ENCODE data around the gene C2CD3.

The C2CD3 gene

DNA sequence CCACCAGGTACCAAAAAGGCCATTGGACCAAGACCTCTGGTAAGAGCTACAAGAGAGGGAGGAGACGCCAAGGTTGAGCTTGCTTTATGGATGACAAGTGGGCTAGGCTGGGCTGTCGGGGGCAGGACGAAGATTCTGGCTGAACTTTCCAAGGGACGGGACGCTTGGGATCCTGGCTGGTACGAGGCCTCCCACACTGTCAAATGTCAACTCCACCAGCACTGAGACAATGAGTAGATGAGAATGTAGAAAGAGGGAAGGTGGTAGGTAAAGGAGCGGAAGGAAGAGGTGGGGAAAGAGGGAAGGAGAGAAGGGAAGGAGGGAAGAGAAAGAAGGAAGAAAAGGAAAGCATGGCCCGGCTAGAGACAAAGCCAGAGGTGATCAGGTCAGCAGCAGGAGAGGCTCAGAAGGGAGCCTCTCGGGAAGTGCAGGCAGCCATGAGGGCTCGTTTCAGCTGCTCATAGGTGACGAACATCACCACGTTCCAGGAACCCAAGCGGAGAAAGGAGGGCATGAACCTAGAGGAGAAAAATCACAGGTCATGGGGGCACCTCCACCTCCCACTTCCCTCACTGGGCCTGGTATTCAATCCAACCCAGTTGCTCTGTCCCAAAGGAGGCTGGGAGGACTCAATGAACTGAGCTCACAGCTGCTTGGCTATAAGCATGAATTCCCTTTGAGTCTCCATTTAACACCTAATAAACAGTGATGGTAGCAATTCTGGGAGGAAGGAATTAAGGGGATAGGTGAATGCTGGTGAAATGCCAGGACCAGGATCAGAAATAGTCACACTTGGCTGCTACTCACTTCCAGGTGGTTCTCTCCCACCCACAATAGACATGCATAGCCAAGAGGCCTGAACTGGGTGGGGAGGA lies 196.0 kb downstream of the C2CD3 start:
- no peak for DNase-seq

DNA sequence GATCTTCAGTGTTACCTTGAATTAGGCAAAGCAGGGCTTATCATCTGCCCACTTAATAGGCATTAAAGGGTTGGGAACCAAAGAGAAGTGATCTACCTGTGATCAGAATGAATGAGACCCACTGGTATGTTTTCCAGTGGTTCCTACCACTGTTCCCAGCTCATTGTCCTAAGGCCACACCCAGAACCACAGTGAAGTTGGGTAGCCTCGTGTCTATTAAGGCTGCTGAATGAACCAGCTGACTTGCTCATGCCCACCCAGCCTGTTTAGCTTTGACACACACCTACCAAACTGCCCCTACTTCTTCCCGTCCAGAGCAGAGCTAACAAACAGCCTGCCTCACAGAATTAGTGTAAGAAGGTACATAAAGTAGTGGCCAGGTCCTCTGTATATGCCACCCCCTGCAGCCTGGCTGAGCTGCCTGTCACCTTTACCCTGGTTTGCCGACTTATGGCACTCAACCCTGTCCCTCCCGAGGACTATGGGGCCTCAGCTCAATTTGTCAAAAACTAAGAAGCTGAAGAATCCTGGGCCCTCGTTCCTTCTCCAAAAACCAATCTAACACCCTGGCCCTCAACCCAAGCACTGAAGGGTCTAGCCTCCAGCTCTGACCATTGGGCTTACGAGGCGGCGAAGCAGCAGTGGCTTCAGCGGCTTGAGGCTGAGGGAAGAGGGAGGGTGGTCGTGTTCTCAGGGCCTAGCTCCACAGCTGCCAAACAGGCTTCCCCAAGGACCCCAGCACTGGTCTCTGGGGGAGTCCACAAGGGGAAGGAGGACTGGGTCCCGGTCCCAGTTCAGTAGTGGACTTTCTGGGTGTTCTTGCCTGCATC lies 198.0 kb downstream of the C2CD3 start:
- DNase-seq, result no peak

DNA sequence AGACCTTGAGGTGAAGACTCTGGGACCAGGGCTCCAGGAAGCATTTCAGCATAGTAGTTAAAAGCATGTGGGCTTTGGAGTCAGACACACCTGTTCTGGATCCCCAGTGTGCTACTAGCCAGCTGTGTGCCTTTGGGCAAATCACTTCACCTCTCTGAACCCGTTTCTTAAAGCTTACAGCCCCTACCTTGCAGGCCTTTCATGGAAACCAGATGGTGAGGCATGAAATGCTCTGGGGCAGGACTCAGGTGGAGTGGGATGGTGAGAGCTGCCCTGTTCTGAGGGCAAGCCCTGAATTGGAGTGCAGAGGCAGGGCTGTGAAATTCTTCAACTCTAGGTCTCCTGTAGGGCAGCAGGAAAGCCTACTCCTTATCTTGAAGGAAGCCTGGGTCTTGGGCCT lies 198.6 kb downstream of the C2CD3 start:
- no peak for DNase-seq

DNA sequence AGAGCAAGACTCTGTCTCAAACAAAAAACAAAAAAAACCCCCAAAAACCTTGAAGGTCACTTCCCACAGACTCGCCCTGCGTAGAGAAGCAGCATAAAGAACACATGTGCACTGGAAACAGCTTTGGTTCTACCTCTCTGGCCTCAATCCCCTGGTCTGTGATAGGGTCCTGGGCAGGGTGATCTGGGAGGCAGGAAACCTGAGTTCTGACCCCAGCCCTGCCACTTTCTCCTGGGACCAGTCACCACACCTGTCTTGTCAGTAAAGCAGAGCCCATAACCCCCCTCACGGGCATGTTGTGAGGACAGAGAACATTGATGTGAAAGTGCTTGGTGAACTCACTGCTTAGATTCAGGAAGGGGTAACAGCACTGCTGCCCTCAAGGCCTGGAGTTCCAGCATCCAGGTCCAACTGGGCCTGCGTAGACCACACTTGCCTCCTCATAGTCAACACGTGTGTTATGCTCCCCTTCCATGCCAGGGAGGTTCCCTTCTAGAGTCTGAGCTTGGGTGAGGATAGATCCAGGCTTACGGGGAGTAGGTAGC lies 199.6 kb downstream of the C2CD3 start:
- no peak for DNase-seq

DNA sequence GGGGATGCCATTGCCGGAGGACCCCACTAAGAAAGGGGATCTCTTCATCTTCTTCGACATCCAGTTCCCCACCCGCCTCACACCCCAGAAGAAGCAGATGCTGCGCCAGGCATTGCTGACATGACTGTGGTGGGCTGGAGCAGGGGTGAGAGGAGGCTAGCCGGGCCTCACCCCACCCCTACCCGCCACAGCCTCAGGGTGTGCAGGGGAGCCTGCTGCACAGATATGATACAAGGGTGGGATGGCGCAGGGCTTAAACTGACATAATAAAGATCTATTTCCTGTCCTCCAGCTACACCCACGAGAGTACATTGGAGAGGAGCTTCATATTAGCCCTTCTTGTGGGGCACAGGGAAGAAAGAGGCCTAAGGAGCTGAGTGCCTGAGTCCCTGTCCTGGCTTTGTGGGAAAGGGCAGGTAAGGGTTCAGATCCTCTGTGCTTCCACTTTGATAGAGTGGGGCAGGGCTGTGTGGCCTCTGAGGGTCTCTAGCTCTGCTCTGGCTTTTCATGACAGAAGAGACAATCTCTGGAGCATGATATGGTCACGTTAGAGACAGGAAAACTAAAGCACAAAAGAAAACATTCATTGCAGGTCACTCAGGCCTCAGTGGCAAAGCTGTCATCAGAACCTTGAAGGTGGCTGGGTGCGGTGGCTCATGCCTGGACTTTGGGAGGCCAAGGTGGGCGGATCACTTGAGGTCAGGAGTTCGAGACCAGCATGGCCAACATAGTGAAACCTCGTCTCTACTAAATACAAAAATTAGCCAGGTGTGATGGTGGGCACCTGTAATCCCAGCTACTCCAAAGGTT lies 200.6 kb downstream of the C2CD3 start:
- peak; percentile 18 for DNase-seq

DNA sequence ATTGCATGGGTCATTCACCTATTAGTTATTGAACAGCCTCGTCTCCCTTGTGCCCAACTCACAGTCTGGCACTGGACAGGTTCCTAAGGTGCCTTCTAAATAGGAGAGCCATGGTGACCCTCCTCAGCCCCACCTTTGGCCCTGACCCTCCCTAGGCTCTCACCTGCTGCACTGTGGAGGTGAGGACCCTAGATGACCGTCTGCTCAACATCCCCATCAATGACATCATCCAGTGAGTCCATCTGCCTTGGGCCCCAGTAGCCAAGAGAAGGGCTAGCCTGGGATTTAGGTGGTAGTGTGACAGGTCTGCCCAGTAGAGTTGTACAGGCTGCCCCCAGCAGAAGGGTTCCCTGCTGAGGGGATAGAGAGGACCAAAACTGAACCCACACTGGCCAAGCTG lies 201.7 kb downstream of the C2CD3 start:
- no peak for DNase-seq

DNA sequence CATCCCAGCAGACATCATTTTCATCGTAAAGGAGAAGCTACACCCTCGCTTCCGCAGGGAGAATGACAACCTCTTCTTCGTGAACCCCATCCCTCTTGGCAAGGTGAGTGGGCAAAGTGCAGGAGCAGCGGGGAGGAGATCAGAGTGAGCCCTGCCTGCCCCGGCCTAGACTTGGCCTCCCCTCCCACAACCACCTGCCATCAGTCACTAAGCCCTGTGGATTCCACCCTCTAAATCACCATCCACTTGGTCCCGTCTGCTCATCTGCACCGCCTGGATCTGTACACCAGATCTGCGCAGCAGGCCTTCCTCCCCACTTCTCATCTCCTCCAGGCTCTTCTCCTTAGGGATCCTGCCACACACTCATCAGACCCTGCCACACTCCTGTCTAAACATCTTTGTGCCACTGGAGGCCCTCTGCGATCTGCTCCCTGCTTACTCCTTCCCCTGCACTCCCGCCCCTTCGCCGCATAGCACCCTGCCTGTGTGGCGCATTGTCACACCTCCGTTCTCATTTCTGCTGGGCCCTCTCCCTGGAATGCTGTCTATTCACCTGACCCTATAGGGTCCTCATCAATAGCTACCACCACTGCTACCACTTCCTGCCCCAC lies 202.3 kb downstream of the C2CD3 start:
- DNase-seq, result no peak

DNA sequence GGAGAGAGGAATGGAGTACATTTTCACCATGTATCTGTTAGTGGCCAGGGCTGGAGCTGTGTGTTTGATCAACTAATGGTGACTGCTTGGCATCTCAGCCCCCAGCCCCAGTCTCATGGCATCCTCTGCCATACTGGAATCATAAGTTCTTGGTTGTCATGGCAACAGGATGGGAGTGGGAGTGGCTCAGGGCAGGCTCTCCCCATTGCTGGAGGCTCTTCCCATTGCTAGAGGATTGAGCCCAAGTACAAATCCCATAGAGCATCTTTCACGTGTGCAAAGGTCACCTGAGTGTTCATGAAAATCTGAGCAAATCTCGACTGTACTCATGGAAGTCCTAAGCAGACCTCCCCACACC lies 205.1 kb downstream of the C2CD3 start:
- DNase-seq, result no peak

DNA sequence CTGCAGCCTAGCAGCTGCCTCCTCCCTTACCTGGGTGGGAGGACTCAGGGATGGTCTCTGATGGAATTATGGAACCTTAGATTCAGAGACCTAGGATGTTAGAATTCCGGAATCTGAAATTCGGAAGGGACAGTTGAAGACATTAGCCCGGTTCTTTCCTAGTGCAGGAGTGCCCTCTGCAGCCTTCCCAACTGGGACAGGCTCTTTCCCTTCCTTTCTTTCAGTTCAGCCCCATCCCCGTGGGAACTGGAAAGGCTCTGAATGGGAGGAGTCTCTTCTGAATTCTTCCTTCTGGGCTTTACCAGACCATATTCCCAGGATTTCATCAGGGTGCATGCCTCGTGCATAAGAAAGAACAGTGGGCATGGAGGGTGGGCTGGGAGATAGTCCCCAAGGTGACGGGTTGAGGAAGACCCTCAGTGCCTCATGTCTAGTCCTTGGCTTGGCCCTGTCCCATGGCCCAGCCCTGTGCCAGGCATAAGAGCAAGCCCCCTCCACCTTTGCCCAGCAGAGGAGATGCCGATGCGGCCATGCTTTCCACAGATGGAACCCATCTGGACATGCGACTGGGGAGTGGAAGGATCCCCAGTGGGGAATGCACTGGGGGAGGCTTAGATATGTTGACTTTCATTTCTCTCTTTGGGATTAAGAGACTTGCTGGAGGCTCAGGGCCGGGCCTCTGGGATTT lies 205.6 kb downstream of the C2CD3 start:
- DNase-seq, result no peak

DNA sequence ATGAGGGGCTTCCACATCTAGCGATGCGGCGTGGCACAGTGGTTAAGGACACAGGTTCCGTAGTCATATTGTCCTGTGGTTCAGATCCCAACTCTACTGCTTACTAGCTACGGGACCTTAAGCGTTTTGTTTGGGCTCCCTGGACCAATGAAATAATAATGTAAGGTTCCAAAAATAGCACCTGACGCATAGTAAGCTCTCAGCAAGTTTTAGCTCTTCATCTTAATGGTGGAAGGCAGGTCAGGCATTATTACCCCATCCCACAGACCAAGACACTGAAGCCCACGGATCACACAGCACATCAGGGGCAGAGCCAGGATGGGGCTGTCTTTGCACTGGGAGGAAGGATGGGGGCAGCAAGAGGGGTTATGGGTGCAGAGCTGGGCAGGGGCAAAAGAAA lies 206.9 kb downstream of the C2CD3 start:
- no peak for DNase-seq

All from NCI-H1092 treated with DMSO at 0.1 percent for 48 hours (cell line).